Measurements from ENCODE around the gene CHD1L.

- TF ChIP-seq CTCF (IDR thresholded peaks at IDR 0.05) (no peak), POLR2A (IDR thresholded peaks at IDR 0.05) (no peak)
These were observed 28.2 kb downstream of the CHD1L start for GRCh38 chr1:147270721-147271120.
